ENCODE data around the gene SNRPD3. TPM values are rescaled to one million over a fixed set of nuclear protein-coding genes. Genes with fewer than 3 reads are reported as not detected.

Gene SNRPD3
- total RNA-seq, 1 donor from 2014 or later: 95.1 TPM

DNA sequence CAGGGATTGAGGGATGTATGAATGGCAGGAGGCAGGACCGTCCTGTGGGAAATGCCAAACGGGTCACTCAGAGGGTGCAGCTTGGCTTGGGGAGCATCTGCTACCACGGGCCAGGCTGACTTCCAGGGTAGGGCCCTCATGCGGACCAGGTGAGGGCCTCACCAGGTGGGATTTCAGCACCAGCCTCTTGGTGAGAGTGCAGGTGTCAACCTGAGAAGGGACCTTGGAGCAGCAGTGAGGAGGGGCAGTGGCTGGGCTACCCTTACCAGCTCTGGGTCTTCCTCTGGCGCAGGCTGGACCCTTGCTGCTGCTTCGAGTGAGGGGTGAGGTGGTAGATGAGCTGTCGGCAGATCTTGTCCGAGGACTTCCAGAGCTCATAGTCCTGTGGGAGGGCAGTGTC lies 32.1 kb downstream of the SNRPD3 start:
- DNase-seq (ENCODE audit: low spot score in 2 of 2, unreplicated experiment in 2 of 2): no peak
- TF ChIP-seq, protein P1, sequence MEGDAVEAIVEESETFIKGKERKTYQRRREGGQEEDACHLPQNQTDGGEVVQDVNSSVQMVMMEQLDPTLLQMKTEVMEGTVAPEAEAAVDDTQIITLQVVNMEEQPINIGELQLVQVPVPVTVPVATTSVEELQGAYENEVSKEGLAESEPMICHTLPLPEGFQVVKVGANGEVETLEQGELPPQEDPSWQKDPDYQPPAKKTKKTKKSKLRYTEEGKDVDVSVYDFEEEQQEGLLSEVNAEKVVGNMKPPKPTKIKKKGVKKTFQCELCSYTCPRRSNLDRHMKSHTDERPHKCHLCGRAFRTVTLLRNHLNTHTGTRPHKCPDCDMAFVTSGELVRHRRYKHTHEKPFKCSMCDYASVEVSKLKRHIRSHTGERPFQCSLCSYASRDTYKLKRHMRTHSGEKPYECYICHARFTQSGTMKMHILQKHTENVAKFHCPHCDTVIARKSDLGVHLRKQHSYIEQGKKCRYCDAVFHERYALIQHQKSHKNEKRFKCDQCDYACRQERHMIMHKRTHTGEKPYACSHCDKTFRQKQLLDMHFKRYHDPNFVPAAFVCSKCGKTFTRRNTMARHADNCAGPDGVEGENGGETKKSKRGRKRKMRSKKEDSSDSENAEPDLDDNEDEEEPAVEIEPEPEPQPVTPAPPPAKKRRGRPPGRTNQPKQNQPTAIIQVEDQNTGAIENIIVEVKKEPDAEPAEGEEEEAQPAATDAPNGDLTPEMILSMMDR (IDR thresholded peaks at IDR 0.05; ENCODE audit: unreplicated experiment): no peak
- no peaks in the 10 kb centered on the region for H3K9me3 Mint-ChIP-seq
- H3K27me3 Mint-ChIP-seq (ENCODE audit: low read depth): no peaks in the 10 kb centered on the region
- H3K4me3 Mint-ChIP-seq: no peak overlapping the region
- H3K27ac Mint-ChIP-seq: no peak overlapping the region
- H3K4me1 Mint-ChIP-seq: peaks cover 27% of the 10 kb centered on the region
- peaks cover 2% of the 10 kb centered on the region for H3K36me3 Mint-ChIP-seq

GRCh38 chr22:24588381-24588756 lies 32.6 kb downstream of the SNRPD3 start:
- H3K36me3 Mint-ChIP-seq: peaks cover 2% of the 10 kb centered on the region
- DNase-seq (ENCODE audit: low spot score in 2 of 2, unreplicated experiment in 2 of 2): no peak
- H3K4me3 Mint-ChIP-seq: no peak overlapping the region
- H3K27me3 Mint-ChIP-seq (ENCODE audit: low read depth): no peaks in the 10 kb centered on the region
- no peak overlapping the region for H3K27ac Mint-ChIP-seq
- H3K9me3 Mint-ChIP-seq: no peaks in the 10 kb centered on the region
- TF ChIP-seq, protein P1 (IDR thresholded peaks at IDR 0.05; ENCODE audit: unreplicated experiment): no peak
- peaks cover 23% of the 10 kb centered on the region for H3K4me1 Mint-ChIP-seq

GRCh38 chr22:24588757-24589481 lies 33.1 kb downstream of the SNRPD3 start:
- H3K36me3 Mint-ChIP-seq: peaks cover 2% of the 10 kb centered on the region
- H3K4me3 Mint-ChIP-seq: no peak overlapping the region
- no peaks in the 10 kb centered on the region for H3K27me3 Mint-ChIP-seq (ENCODE audit: low read depth)
- TF ChIP-seq, protein P1 (IDR thresholded peaks at IDR 0.05; ENCODE audit: unreplicated experiment): no peak
- DNase-seq (ENCODE audit: low spot score in 2 of 2, unreplicated experiment in 2 of 2): no peak
- H3K9me3 Mint-ChIP-seq: no peaks in the 10 kb centered on the region
- peaks cover 17% of the 10 kb centered on the region for H3K4me1 Mint-ChIP-seq
- H3K27ac Mint-ChIP-seq: no peak overlapping the region

- DNase-seq (ENCODE audit: low spot score in 2 of 2, unreplicated experiment in 2 of 2): no peak
- Mint-ChIP-seq H3K4me3 (no peak overlapping the region), H3K27ac (no peak overlapping the region), H3K36me3 (peaks cover 2% of the 10 kb centered on the region), H3K9me3 (no peaks in the 10 kb centered on the region), H3K27me3 (ENCODE audit: low read depth) (no peaks in the 10 kb centered on the region), H3K4me1 (peaks cover 14% of the 10 kb centered on the region)
- TF ChIP-seq, protein P1 (IDR thresholded peaks at IDR 0.05; ENCODE audit: unreplicated experiment): no peak
Observed at GRCh38 chr22:24589518-24590030, 33.8 kb downstream of the SNRPD3 start.

GRCh38 chr22:24590596-24591173 lies 34.9 kb downstream of the SNRPD3 start:
- H3K36me3 Mint-ChIP-seq: peaks cover 2% of the 10 kb centered on the region
- TF ChIP-seq, protein P1 (IDR thresholded peaks at IDR 0.05; ENCODE audit: unreplicated experiment): no peak
- peaks cover 17% of the 10 kb centered on the region for H3K4me1 Mint-ChIP-seq
- H3K27ac Mint-ChIP-seq: no peak overlapping the region
- no peak for DNase-seq (ENCODE audit: low spot score in 2 of 2, unreplicated experiment in 2 of 2)
- H3K4me3 Mint-ChIP-seq: peak overlapping the region; percentile 26
- no peaks in the 10 kb centered on the region for H3K9me3 Mint-ChIP-seq
- H3K27me3 Mint-ChIP-seq (ENCODE audit: low read depth): no peaks in the 10 kb centered on the region

Measured in mesothelial cell of epicardium (in vitro differentiated cells).